HEK293 (cell line): ENCODE measurements around the gene TEAD3.

Source experiments
- BCL11A ChIP-seq: fragments of 450-650 bp; formaldehyde crosslinking; IDR thresholded peaks from 2 replicates; pipeline ENCODE4 v1.5.1; 2016; ENCODE audit warnings: low read depth, missing biosample characterization, missing genetic modification characterization
- KLF8 ChIP-seq: fragments of 450-650 bp; formaldehyde crosslinking; IDR thresholded peaks from 2 replicates; pipeline ENCODE4 v1.5.1; 2016; ENCODE audit warnings: missing biosample characterization, missing genetic modification characterization
- KLF9 ChIP-seq: fragments of 450-650 bp; formaldehyde crosslinking; IDR thresholded peaks from 2 replicates; pipeline ENCODE4 v1.5.1; 2016; ENCODE audit warnings: missing biosample characterization, missing genetic modification characterization, low read depth
- PRDM10 ChIP-seq: fragments of 450-650 bp; formaldehyde crosslinking; IDR thresholded peaks from 2 replicates; pipeline ENCODE4 v1.5.1; 2016; ENCODE audit warnings: missing biosample characterization, missing genetic modification characterization
- PRDM4 ChIP-seq: fragments of 450-650 bp; formaldehyde crosslinking; IDR thresholded peaks from 2 replicates; pipeline ENCODE4 v1.5.1; 2017; ENCODE audit warnings: missing biosample characterization, missing genetic modification characterization
- SCRT1 ChIP-seq: fragments of 450-650 bp; formaldehyde crosslinking; IDR thresholded peaks from 2 replicates; pipeline ENCODE4 v1.5.1; 2016; ENCODE audit warnings: missing biosample characterization, missing genetic modification characterization, borderline replicate concordance
- SP3 ChIP-seq: fragments of 450-650 bp; formaldehyde crosslinking; IDR thresholded peaks from 2 replicates; pipeline ENCODE4 v1.5.1; 2016; ENCODE audit warnings: missing biosample characterization, missing genetic modification characterization
- WT1 ChIP-seq: fragments of 450-650 bp; formaldehyde crosslinking; IDR thresholded peaks from 2 replicates; pipeline ENCODE4 v1.5.1; 2016; ENCODE audit warnings: missing biosample characterization, missing genetic modification characterization
- ZBTB17 ChIP-seq: fragments of 450-650 bp; formaldehyde crosslinking; IDR thresholded peaks from 2 replicates; pipeline ENCODE4 v1.5.1; 2016; ENCODE audit warnings: missing biosample characterization, missing genetic modification characterization
- ZEB2 ChIP-seq: fragments of 450-650 bp; formaldehyde crosslinking; IDR thresholded peaks from 2 replicates; pipeline ENCODE4 v1.5.1; 2016; ENCODE audit warnings: missing biosample characterization, missing genetic modification characterization
- ZNF184 ChIP-seq: fragments of 450-650 bp; IDR thresholded peaks from 2 replicates; pipeline ENCODE4 v1.5.1; 2018; ENCODE audit warnings: missing biosample characterization, mild to moderate bottlenecking, missing genetic modification characterization
- ZNF311 ChIP-seq: fragments of 450-650 bp; formaldehyde crosslinking; IDR thresholded peaks from 2 replicates; pipeline ENCODE4 v1.5.1; 2017; ENCODE audit warnings: missing biosample characterization, missing genetic modification characterization, borderline replicate concordance
- ZNF548 ChIP-seq: fragments of 450-650 bp; formaldehyde crosslinking; IDR thresholded peaks from 2 replicates; pipeline ENCODE4 v1.5.1; 2016; ENCODE audit warnings: missing biosample characterization, missing genetic modification characterization
- ZNF580 ChIP-seq: fragments of 450-650 bp; formaldehyde crosslinking; IDR thresholded peaks from 2 replicates; pipeline ENCODE4 v1.5.1; 2016; ENCODE audit warnings: missing biosample characterization, missing genetic modification characterization
- ZNF621 ChIP-seq: fragments of 450-650 bp; formaldehyde crosslinking; IDR thresholded peaks from 2 replicates; pipeline ENCODE4 v1.5.1; 2017; ENCODE audit warnings: missing biosample characterization, missing genetic modification characterization
- ZNF747 ChIP-seq: fragments of 450-650 bp; formaldehyde crosslinking; IDR thresholded peaks from 2 replicates; pipeline ENCODE4 v1.5.1; 2016; ENCODE audit warnings: missing biosample characterization, missing genetic modification characterization
- ZNF768 ChIP-seq: fragments of 450-650 bp; formaldehyde crosslinking; IDR thresholded peaks from 2 replicates; pipeline ENCODE4 v1.5.1; 2018; ENCODE audit warnings: missing biosample characterization, mild to moderate bottlenecking, missing genetic modification characterization
- ZNF785 ChIP-seq: fragments of 450-650 bp; formaldehyde crosslinking; IDR thresholded peaks from 2 replicates; pipeline ENCODE4 v1.5.1; 2016; ENCODE audit warnings: missing biosample characterization, missing genetic modification characterization
- ZNF837 ChIP-seq: fragments of 450-650 bp; formaldehyde crosslinking; IDR thresholded peaks from 2 replicates; pipeline ENCODE4 v1.5.1; 2016; ENCODE audit warnings: missing biosample characterization, missing genetic modification characterization
- ZSCAN18 ChIP-seq: fragments of 450-650 bp; formaldehyde crosslinking; IDR thresholded peaks from 2 replicates; pipeline ENCODE4 v1.5.1; 2016; ENCODE audit warnings: missing biosample characterization, missing genetic modification characterization

The TEAD3 gene

GRCh38 chr6:35469751-35470662 lies 26.9 kb downstream of the TEAD3 start (continued):
- TF ChIP-seq ZSCAN18 (tag by site-specific recombination) (no peak), ZNF548 (tag by site-specific recombination) (no peak), BCL11A (tag by site-specific recombination) (no peak), ZNF621 (no peak), ZNF768 (tag by site-specific recombination) (no peak), KLF9 (no peak), SP3 (tag by site-specific recombination) (0 out of 2 replicates have a peak, but pooled peaks have one; percentile 8), ZBTB17 (peak; percentile 33; the same call in 1 of the 2 replicates), ZNF184 (tag by site-specific recombination) (peak; percentile 27; the same call in 1 of the 2 replicates), ZNF837 (tag by site-specific recombination) (0 out of 2 replicates have a peak, but pooled peaks have one; percentile 14), ZEB2 (tag by site-specific recombination) (peak; percentile 37; the same call in 1 of the 2 replicates), ZNF747 (no peak), ZNF785 (tag by site-specific recombination) (no peak), PRDM4 (tag by site-specific recombination) (no peak), KLF8 (tag by site-specific recombination) (peak; percentile 37; the same call in 1 of the 2 replicates), WT1 (tag by site-specific recombination) (no peak), PRDM10 (tag by site-specific recombination) (peak; percentile 66), ZNF580 (tag by site-specific recombination) (no peak), ZNF311 (tag by site-specific recombination) (no peak), SCRT1 (no peak)
